Skeletal muscle satellite cell (primary cell): ENCODE data around the gene LHFPL6.

ENCODE experiments used
- H3K27me3 ChIP-seq: 2 replicates; pipeline ENCODE4 v1.7.0; 2013; ENCODE audit warnings: low read length; ENCODE audit not compliant: control insufficient read depth, insufficient read depth
- H3K36me3 ChIP-seq: 2 replicates; pipeline ENCODE4 v1.7.0; 2013; ENCODE audit warnings: mild to moderate bottlenecking, control low read depth, low read length; ENCODE audit not compliant: insufficient read depth
- H3K4me1 ChIP-seq: 2 replicates; pipeline ENCODE4 v1.7.0; 2013; ENCODE audit warnings: low read length; ENCODE audit not compliant: control insufficient read depth, insufficient read depth
- H3K4me2 ChIP-seq: 2 replicates; pipeline ENCODE4 v1.7.0; 2013; ENCODE audit warnings: mild to moderate bottlenecking, low read length
- H3K4me3 ChIP-seq: 2 replicates; pipeline ENCODE4 v1.7.0; 2013; ENCODE audit warnings: low read length
- H3K9ac ChIP-seq: 2 replicates; pipeline ENCODE4 v1.7.0; 2013; ENCODE audit warnings: mild to moderate bottlenecking, low read depth, low read length, moderate library complexity
- H3K9me3 ChIP-seq: replicated peaks from 2 replicates; pipeline ENCODE4 v1.7.0; 2013; ENCODE audit warnings: mild to moderate bottlenecking, control low read depth, low read length

LHFPL6 gene

GRCh38 chr13:39527961-39528660 is 74.9 kb downstream of the LHFPL6 start:
- H3K4me2 ChIP-seq: peak overlapping the region; percentile 76
- peak overlapping the region; percentile 74 for H3K9ac ChIP-seq
- peaks cover 49% of the 10 kb centered on the region for H3K4me1 ChIP-seq
- no peaks in the 10 kb centered on the region for H3K36me3 ChIP-seq
- peak overlapping the region; percentile 41 for H3K4me3 ChIP-seq
- H3K9me3 ChIP-seq: no peaks in the 10 kb centered on the region
- no peaks in the 10 kb centered on the region for H3K27me3 ChIP-seq

DNA sequence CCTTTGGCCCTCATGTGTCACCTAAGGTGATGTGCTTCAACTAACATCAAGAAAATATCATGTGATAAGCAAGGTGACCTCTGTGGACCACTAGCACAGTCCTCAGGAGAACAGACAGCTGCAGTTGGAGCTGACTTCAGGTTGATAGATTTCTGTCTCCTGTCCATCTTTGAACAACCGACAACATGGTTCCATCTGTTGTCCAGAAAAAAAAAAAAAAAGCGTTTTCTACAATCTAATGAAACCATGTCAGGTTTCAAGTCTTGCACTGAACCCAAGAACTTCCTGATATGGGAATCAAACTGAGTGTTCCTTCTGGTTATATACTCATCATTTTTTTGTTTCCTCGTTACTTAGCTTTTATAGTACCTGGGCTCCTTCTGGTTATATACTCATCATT is 75.7 kb downstream of the LHFPL6 start:
- H3K4me2 ChIP-seq: peak overlapping the region; percentile 48
- no peaks in the 10 kb centered on the region for H3K36me3 ChIP-seq
- no peak overlapping the region for H3K4me3 ChIP-seq
- peaks cover 47% of the 10 kb centered on the region for H3K4me1 ChIP-seq
- H3K9me3 ChIP-seq: no peaks in the 10 kb centered on the region
- H3K27me3 ChIP-seq: no peaks in the 10 kb centered on the region
- peak overlapping the region; percentile 61 for H3K9ac ChIP-seq

GRCh38 chr13:39526499-39526898 is 76.5 kb downstream of the LHFPL6 start:
- Histone ChIP-seq H3K36me3 (no peaks in the 10 kb centered on the region), H3K4me1 (peaks cover 39% of the 10 kb centered on the region), H3K27me3 (no peaks in the 10 kb centered on the region), H3K4me2 (peak overlapping the region; percentile 48), H3K4me3 (no peak overlapping the region), H3K9ac (no peak overlapping the region), H3K9me3 (no peaks in the 10 kb centered on the region)

- Histone ChIP-seq H3K4me3 (no peak overlapping the region), H3K27me3 (no peaks in the 10 kb centered on the region), H3K9ac (no peak overlapping the region), H3K36me3 (no peaks in the 10 kb centered on the region), H3K9me3 (no peaks in the 10 kb centered on the region), H3K4me1 (peaks cover 29% of the 10 kb centered on the region), H3K4me2 (no peak overlapping the region)
Measured at GRCh38 chr13:39525506-39525905, 77.5 kb downstream of the LHFPL6 start.

GRCh38 chr13:39524795-39525194 is 78.2 kb downstream of the LHFPL6 start:
- Histone ChIP-seq H3K27me3 (no peaks in the 10 kb centered on the region), H3K4me2 (no peak overlapping the region), H3K4me1 (peaks cover 29% of the 10 kb centered on the region), H3K4me3 (no peak overlapping the region), H3K9ac (no peak overlapping the region), H3K9me3 (no peaks in the 10 kb centered on the region), H3K36me3 (no peaks in the 10 kb centered on the region)

DNA sequence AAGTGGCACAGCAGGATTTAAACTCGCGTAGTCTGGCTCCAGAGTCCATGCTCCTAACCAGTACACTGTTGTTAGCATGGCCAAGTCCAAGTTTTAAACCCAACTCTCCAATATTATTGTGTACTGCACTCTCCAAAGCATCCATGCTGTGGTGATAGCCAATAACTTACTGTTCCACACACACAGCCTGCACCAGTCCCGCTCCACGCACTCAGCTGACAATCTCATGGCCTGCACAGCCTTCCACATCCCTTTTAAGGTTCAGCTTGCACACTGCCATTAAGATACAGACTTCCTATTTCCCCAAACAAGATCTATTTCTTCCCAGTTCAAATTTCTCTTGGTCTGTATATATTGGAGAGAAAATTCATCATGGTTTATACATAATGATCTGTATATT is 80.7 kb downstream of the LHFPL6 start:
- Histone ChIP-seq H3K4me2 (no peak overlapping the region), H3K4me1 (peaks cover 10% of the 10 kb centered on the region), H3K9me3 (no peaks in the 10 kb centered on the region), H3K9ac (no peak overlapping the region), H3K27me3 (no peaks in the 10 kb centered on the region), H3K4me3 (no peak overlapping the region), H3K36me3 (no peaks in the 10 kb centered on the region)

DNA sequence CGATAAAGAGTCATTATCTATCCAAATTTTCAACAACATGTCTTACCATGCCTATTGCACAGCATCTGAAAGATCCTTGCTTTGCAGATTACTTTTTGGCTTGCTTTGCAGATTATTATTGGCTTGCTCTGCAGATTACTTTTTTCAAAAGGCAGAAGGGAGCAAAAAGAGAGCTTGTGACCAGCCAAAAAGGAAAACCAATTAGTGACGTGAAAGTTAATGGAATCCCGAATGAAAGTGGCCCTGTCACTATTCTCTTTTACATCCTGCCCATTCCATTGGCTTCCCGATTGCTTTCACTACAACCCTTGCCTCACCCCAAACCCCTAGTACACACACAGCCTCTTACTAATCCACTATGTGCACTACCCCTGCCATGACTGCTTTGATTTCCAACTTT is 81.3 kb downstream of the LHFPL6 start:
- H3K4me3 ChIP-seq: no peak overlapping the region
- H3K4me2 ChIP-seq: no peak overlapping the region
- no peak overlapping the region for H3K9ac ChIP-seq
- no peaks in the 10 kb centered on the region for H3K27me3 ChIP-seq
- no peaks in the 10 kb centered on the region for H3K36me3 ChIP-seq
- H3K9me3 ChIP-seq: no peaks in the 10 kb centered on the region
- peaks cover 6% of the 10 kb centered on the region for H3K4me1 ChIP-seq

DNA sequence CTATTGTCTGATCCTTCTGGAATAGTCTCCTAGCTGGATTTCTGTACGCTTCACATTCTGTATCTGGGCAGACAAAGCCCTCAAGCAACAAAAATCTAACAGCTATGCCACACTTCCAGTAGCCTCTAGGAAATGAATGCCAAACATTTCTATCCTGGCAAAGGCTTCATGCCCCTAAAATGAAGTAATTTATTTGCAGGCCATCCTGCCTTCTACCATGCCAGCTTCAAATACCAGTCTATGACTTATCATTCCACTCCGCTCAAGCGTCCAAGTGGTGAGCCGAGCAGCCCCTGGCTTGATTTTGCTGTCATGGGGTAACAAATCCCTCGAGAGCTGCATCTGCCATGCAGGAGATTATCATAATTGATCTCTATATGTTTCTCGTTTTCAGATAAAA is 86.9 kb downstream of the LHFPL6 start:
- Histone ChIP-seq H3K36me3 (no peaks in the 10 kb centered on the region), H3K4me3 (no peak overlapping the region), H3K9ac (no peak overlapping the region), H3K9me3 (no peaks in the 10 kb centered on the region), H3K4me2 (peak overlapping the region; percentile 51), H3K4me1 (peaks cover 16% of the 10 kb centered on the region), H3K27me3 (no peaks in the 10 kb centered on the region)

- Histone ChIP-seq H3K4me3 (no peak overlapping the region), H3K9me3 (no peaks in the 10 kb centered on the region), H3K4me1 (peaks cover 16% of the 10 kb centered on the region), H3K4me2 (no peak overlapping the region), H3K27me3 (no peaks in the 10 kb centered on the region), H3K36me3 (no peaks in the 10 kb centered on the region), H3K9ac (no peak overlapping the region)
Measured at GRCh38 chr13:39515224-39515714, 87.7 kb downstream of the LHFPL6 start.

- Histone ChIP-seq H3K36me3 (no peaks in the 10 kb centered on the region), H3K4me1 (peaks cover 16% of the 10 kb centered on the region), H3K9ac (no peak overlapping the region), H3K4me2 (no peak overlapping the region), H3K4me3 (no peak overlapping the region), H3K9me3 (no peaks in the 10 kb centered on the region), H3K27me3 (no peaks in the 10 kb centered on the region)
Measured at GRCh38 chr13:39512687-39513086, 90.3 kb downstream of the LHFPL6 start.

- H3K4me2 ChIP-seq: no peak overlapping the region
- H3K4me1 ChIP-seq: peaks cover 9% of the 10 kb centered on the region
Measured at GRCh38 chr13:39510316-39510695, 92.7 kb downstream of the LHFPL6 start.

DNA sequence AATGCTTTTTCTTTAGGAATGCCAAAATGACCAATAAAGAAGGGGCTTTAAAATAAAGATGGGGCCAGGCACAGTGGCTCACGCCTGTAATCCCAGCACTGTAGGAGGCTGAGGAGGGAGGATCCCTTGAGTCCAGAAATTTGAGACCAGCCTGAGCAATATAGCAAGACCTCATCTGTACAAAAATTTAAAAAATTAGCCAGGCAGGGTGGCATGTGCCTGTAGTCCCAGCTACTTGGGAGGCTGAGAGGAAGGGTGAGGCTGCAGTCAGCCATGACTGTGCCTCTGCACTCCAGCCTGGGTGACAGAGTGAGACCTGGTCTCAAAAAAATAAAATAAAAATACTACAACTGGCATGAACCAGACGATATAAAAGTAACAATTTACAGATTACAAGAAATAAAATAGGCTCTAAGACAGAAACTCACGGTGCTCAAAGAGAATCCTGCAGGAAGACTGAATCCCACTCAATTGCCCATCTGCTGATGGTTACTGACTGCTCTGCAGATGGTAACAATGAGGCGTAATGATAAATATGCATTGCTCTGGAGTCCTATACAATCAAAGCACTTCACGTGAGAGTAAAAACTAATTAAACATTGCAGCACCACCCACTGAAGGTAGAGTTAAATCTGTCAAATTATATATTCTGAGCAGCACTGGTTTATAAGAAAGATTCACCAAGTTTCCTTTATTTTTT is 93.2 kb downstream of the LHFPL6 start:
- no peaks in the 10 kb centered on the region for H3K9me3 ChIP-seq
- H3K36me3 ChIP-seq: no peaks in the 10 kb centered on the region
- H3K4me3 ChIP-seq: no peak overlapping the region
- H3K9ac ChIP-seq: no peak overlapping the region
- H3K27me3 ChIP-seq: no peaks in the 10 kb centered on the region
- H3K4me2 ChIP-seq: no peak overlapping the region
- H3K4me1 ChIP-seq: peaks cover 9% of the 10 kb centered on the region

More at GRCh38 chr13:39510316-39510695, 92.7 kb downstream of the LHFPL6 start:
- H3K36me3 ChIP-seq: no peaks in the 10 kb centered on the region
- H3K4me3 ChIP-seq: no peak overlapping the region
- H3K9ac ChIP-seq: no peak overlapping the region
- no peaks in the 10 kb centered on the region for H3K27me3 ChIP-seq
- no peaks in the 10 kb centered on the region for H3K9me3 ChIP-seq
